T-helper 1 cell treated with Interleukin-12 subunit alpha and Interleukin-12 subunit beta and Interleukin-4 antibody, amounts not matched to agents 30 μg/mL and 1 μg/mL, for 36 hours (primary cell): ENCODE results near the gene FXYD6.

Experiments used
- H3K27ac Mint-ChIP-seq: one replicate; pipeline ENCODE4 v1.8.0; 2021; ENCODE audit warnings: mild to moderate bottlenecking, mixed read lengths
- H3K27me3 Mint-ChIP-seq: one replicate; pipeline ENCODE4 v1.8.0; 2021; ENCODE audit warnings: low read depth, mixed read lengths
- H3K36me3 Mint-ChIP-seq: one replicate; pipeline ENCODE4 v1.8.0; 2021; ENCODE audit warnings: low read depth, mixed read lengths
- H3K4me1 Mint-ChIP-seq: one replicate; pipeline ENCODE4 v1.8.0; 2021; ENCODE audit warnings: low read depth, mixed read lengths
- H3K4me3 Mint-ChIP-seq: one replicate; pipeline ENCODE4 v1.8.0; 2021; ENCODE audit warnings: mild to moderate bottlenecking, moderate library complexity, mixed read lengths
- H3K9me3 Mint-ChIP-seq: one replicate; pipeline ENCODE4 v1.8.0; 2021; ENCODE audit warnings: mixed read lengths

Gene FXYD6

GRCh38 chr11:117883063-117883462 lies 6.6 kb upstream of the FXYD6 start:
- H3K27ac Mint-ChIP-seq, result no peak overlapping the region
- no peaks in the 10 kb centered on the region for H3K9me3 Mint-ChIP-seq
- peaks cover 62% of the 10 kb centered on the region for H3K27me3 Mint-ChIP-seq
- H3K36me3 Mint-ChIP-seq, result no peaks in the 10 kb centered on the region
- no peak overlapping the region for H3K4me3 Mint-ChIP-seq
- H3K4me1 Mint-ChIP-seq, result no peaks in the 10 kb centered on the region

GRCh38 chr11:117882311-117882905 lies 6.0 kb upstream of the FXYD6 start:
- Mint-ChIP-seq H3K4me1 (no peaks in the 10 kb centered on the region), H3K4me3 (no peak overlapping the region), H3K27me3 (peaks cover 68% of the 10 kb centered on the region), H3K36me3 (no peaks in the 10 kb centered on the region), H3K9me3 (no peaks in the 10 kb centered on the region), H3K27ac (no peak overlapping the region)

GRCh38 chr11:117881217-117881616 lies 4.8 kb upstream of the FXYD6 start:
- Mint-ChIP-seq H3K4me1 (peaks cover 4% of the 10 kb centered on the region), H3K27me3 (peaks cover 74% of the 10 kb centered on the region)

GRCh38 chr11:117879516-117880480 lies 3.3 kb upstream of the FXYD6 start:
- H3K4me3 Mint-ChIP-seq, result no peak overlapping the region
- H3K4me1 Mint-ChIP-seq, result peaks cover 16% of the 10 kb centered on the region
- no peaks in the 10 kb centered on the region for H3K36me3 Mint-ChIP-seq
- no peaks in the 10 kb centered on the region for H3K9me3 Mint-ChIP-seq
- no peak overlapping the region for H3K27ac Mint-ChIP-seq
- H3K27me3 Mint-ChIP-seq, result peaks cover 82% of the 10 kb centered on the region

More at GRCh38 chr11:117881217-117881616, 4.8 kb upstream of the FXYD6 start:
- Mint-ChIP-seq H3K36me3 (no peaks in the 10 kb centered on the region), H3K9me3 (no peaks in the 10 kb centered on the region), H3K27ac (no peak overlapping the region), H3K4me3 (no peak overlapping the region)

- no peaks in the 10 kb centered on the region for H3K9me3 Mint-ChIP-seq
- peaks cover 85% of the 10 kb centered on the region for H3K27me3 Mint-ChIP-seq
- H3K4me1 Mint-ChIP-seq, result peaks cover 16% of the 10 kb centered on the region
Measured at GRCh38 chr11:117878939-117879475, 2.5 kb upstream of the FXYD6 start.

GRCh38 chr11:117878314-117878938 lies 2.0 kb upstream of the FXYD6 start:
- no peak overlapping the region for H3K27ac Mint-ChIP-seq
- H3K9me3 Mint-ChIP-seq, result no peaks in the 10 kb centered on the region
- H3K27me3 Mint-ChIP-seq, result peaks cover 87% of the 10 kb centered on the region
- H3K36me3 Mint-ChIP-seq, result no peaks in the 10 kb centered on the region
- peaks cover 16% of the 10 kb centered on the region for H3K4me1 Mint-ChIP-seq
- H3K4me3 Mint-ChIP-seq, result no peak overlapping the region

More at GRCh38 chr11:117878939-117879475, 2.5 kb upstream of the FXYD6 start:
- Mint-ChIP-seq H3K4me3 (no peak overlapping the region), H3K27ac (no peak overlapping the region), H3K36me3 (no peaks in the 10 kb centered on the region)

GRCh38 chr11:117877120-117877784 lies 794 bp upstream of the FXYD6 start:
- peaks cover 18% of the 10 kb centered on the region for H3K4me1 Mint-ChIP-seq
- peak overlapping the region; percentile 4 for H3K4me3 Mint-ChIP-seq
- peaks cover 85% of the 10 kb centered on the region for H3K27me3 Mint-ChIP-seq
- no peak overlapping the region for H3K27ac Mint-ChIP-seq
- H3K9me3 Mint-ChIP-seq, result no peaks in the 10 kb centered on the region
- H3K36me3 Mint-ChIP-seq, result no peaks in the 10 kb centered on the region

GRCh38 chr11:117876059-117876340 lies 458 bp downstream of the FXYD6 start:
- no peak overlapping the region for H3K27ac Mint-ChIP-seq
- peaks cover 79% of the 10 kb centered on the region for H3K27me3 Mint-ChIP-seq
- no peaks in the 10 kb centered on the region for H3K36me3 Mint-ChIP-seq
- peaks cover 18% of the 10 kb centered on the region for H3K4me1 Mint-ChIP-seq
- H3K9me3 Mint-ChIP-seq, result no peaks in the 10 kb centered on the region
- H3K4me3 Mint-ChIP-seq, result peak overlapping the region; percentile 81

- no peaks in the 10 kb centered on the region for H3K36me3 Mint-ChIP-seq
- H3K27me3 Mint-ChIP-seq, result peaks cover 74% of the 10 kb centered on the region
- H3K27ac Mint-ChIP-seq, result no peak overlapping the region
- H3K4me1 Mint-ChIP-seq, result peaks cover 18% of the 10 kb centered on the region
- H3K4me3 Mint-ChIP-seq, result peak overlapping the region; percentile 81
- no peaks in the 10 kb centered on the region for H3K9me3 Mint-ChIP-seq
Measured at GRCh38 chr11:117875382-117876058, 938 bp downstream of the FXYD6 start.

- Mint-ChIP-seq H3K36me3 (no peaks in the 10 kb centered on the region), H3K4me3 (peak overlapping the region; percentile 1), H3K27ac (no peak overlapping the region), H3K27me3 (peaks cover 68% of the 10 kb centered on the region), H3K4me1 (peaks cover 18% of the 10 kb centered on the region), H3K9me3 (no peaks in the 10 kb centered on the region)
Measured at GRCh38 chr11:117874910-117875381, 1.5 kb downstream of the FXYD6 start.

GRCh38 chr11:117874253-117874909 lies 2.1 kb downstream of the FXYD6 start:
- Mint-ChIP-seq H3K36me3 (no peaks in the 10 kb centered on the region), H3K27me3 (peaks cover 65% of the 10 kb centered on the region), H3K4me1 (peaks cover 18% of the 10 kb centered on the region), H3K27ac (no peak overlapping the region), H3K9me3 (no peaks in the 10 kb centered on the region), H3K4me3 (no peak overlapping the region)

GRCh38 chr11:117873828-117874125 lies 2.7 kb downstream of the FXYD6 start:
- Mint-ChIP-seq H3K4me3 (no peak overlapping the region), H3K4me1 (peaks cover 18% of the 10 kb centered on the region), H3K27me3 (peaks cover 61% of the 10 kb centered on the region), H3K9me3 (no peaks in the 10 kb centered on the region), H3K27ac (no peak overlapping the region), H3K36me3 (no peaks in the 10 kb centered on the region)

GRCh38 chr11:117872975-117873827 lies 3.3 kb downstream of the FXYD6 start:
- H3K27ac Mint-ChIP-seq, result no peak overlapping the region
- peaks cover 18% of the 10 kb centered on the region for H3K4me1 Mint-ChIP-seq
- no peak overlapping the region for H3K4me3 Mint-ChIP-seq
- no peaks in the 10 kb centered on the region for H3K36me3 Mint-ChIP-seq
- H3K27me3 Mint-ChIP-seq, result peaks cover 58% of the 10 kb centered on the region
- H3K9me3 Mint-ChIP-seq, result no peaks in the 10 kb centered on the region
